GF-D8 (cell line): ENCODE results near the gene ACAD11.

Experiments
- DNase-seq: peaks from one replicate; lab custom pipeline; 2025; lab: John Stamatoyannopoulos, UW

Gene ACAD11

GRCh38 chr3:132509506-132509905 is 150.1 kb downstream of the ACAD11 start:
- no peak for DNase-seq

GRCh38 chr3:132509096-132509495 is 150.5 kb downstream of the ACAD11 start:
- no peak for DNase-seq
